OCI-LY7 (cell line): ENCODE results near the gene EXOSC10. TPM values are rescaled to one million over a fixed set of nuclear protein-coding genes. Genes with fewer than 3 reads are reported as not detected.

Source experiments
- BruUV-seq: library from RNA; stranded (reverse); fragments of 400-500 nt; replicated peaks from 2 replicates; lab custom pipeline; 2021; lab: Mats Ljungman, UMichigan
- CTCF ChIA-PET: fragments of 300-600 bp; sonication (Branson Sonifier 250); formaldehyde crosslinking; loops from one replicate; lab custom pipeline; 2022; ENCODE audit warnings: antibody characterized with exemption; ENCODE audit not compliant: unreplicated experiment; lab: Charles Lee
- POLR2A ChIA-PET: fragments of 300-600 bp; sonication (Branson Sonifier 250); formaldehyde crosslinking; loops from one replicate; lab custom pipeline; 2022; ENCODE audit warnings: antibody characterized with exemption; lab: Charles Lee
- DNase-seq: peaks from one replicate; pipeline ENCODE4 v3.0.0-alpha.2; 2015; ENCODE audit warnings: low spot score
- H2AFZ ChIP-seq: fragments of 200-600 bp; sonication (generic), shearing (Covaris generic); 2 replicates; pipeline ENCODE4 v1.6.1; 2014; ENCODE audit warnings: mild to moderate bottlenecking, antibody characterized with exemption, low read length, moderate library complexity
- H3K27ac ChIP-seq: fragments of 200-600 bp; sonication (generic); 2 replicates; pipeline ENCODE4 v1.5.1; 2014; ENCODE audit warnings: mixed run types, low read depth, mild to moderate bottlenecking, moderate library complexity, low read length, inconsistent platforms; ENCODE audit not compliant: poor library complexity, severe bottlenecking
- H3K36me3 ChIP-seq: fragments of 200-600 bp; sonication (generic); 2 replicates; pipeline ENCODE4 v1.6.1; 2014; ENCODE audit warnings: mild to moderate bottlenecking, antibody characterized with exemption, low read length, moderate library complexity, mixed read lengths; ENCODE audit not compliant: insufficient read depth
- H3K4me1 ChIP-seq: fragments of 200-600 bp; sonication (generic); 2 replicates; pipeline ENCODE4 v1.5.1; 2014; ENCODE audit warnings: mild to moderate bottlenecking, low read length; ENCODE audit not compliant: insufficient read depth, poor library complexity, severe bottlenecking
- H3K4me2 ChIP-seq: fragments of 200-600 bp; sonication (generic); 2 replicates; pipeline ENCODE4 v1.6.1; 2014; ENCODE audit warnings: mild to moderate bottlenecking, low read length
- H3K4me3 ChIP-seq: fragments of 200-600 bp; sonication (generic); 2 replicates; pipeline ENCODE4 v1.5.1; 2014; ENCODE audit warnings: mild to moderate bottlenecking, low read depth, low read length; ENCODE audit not compliant: poor library complexity, severe bottlenecking
- H3K79me2 ChIP-seq: fragments of 200-600 bp; sonication (generic); 2 replicates; pipeline ENCODE4 v1.6.1; 2016; ENCODE audit warnings: low read depth, mild to moderate bottlenecking, low read length, moderate library complexity, mixed read lengths; ENCODE audit not compliant: insufficient read depth
- H3K9me2 ChIP-seq: fragments of 200-600 bp; sonication (generic); 2 replicates; pipeline ENCODE4 v1.6.1; 2016; ENCODE audit warnings: mild to moderate bottlenecking, low read length, mixed read lengths; ENCODE audit not compliant: insufficient read depth
- H3K9me3 ChIP-seq: fragments of 200-600 bp; sonication (generic); 2 replicates; pipeline ENCODE4 v1.6.1; 2014; ENCODE audit warnings: mild to moderate bottlenecking, mixed run types, low read length, mixed read lengths
- H4K20me1 ChIP-seq: fragments of 200-600 bp; sonication (generic); 2 replicates; pipeline ENCODE4 v1.6.1; 2014; ENCODE audit warnings: mild to moderate bottlenecking, antibody characterized with exemption, low read length, moderate library complexity, mixed read lengths; ENCODE audit not compliant: insufficient read depth
- CTCF ChIP-seq: fragments of 200-600 bp; sonication (generic); conservative IDR thresholded peaks from 2 replicates; pipeline ENCODE4 v1.5.1; 2014; ENCODE audit warnings: mild to moderate bottlenecking, antibody characterized with exemption, low read length, moderate library complexity, mixed read lengths
- EZH2phosphoT487 ChIP-seq: fragments of 200-600 bp; sonication (generic); IDR thresholded peaks from 2 replicates; pipeline ENCODE4 v1.6.1; 2018; ENCODE audit warnings: low read depth, borderline replicate concordance, mild to moderate bottlenecking, mixed run types, antibody characterized with exemption, low read length, moderate library complexity, mixed read lengths
- intact Hi-C: fragments of 100-400 bp; cut with micrococcal nuclease; formaldehyde crosslinking; loops from one replicate; pipeline ENCODE4 v1.10.0; 2022; ENCODE audit not compliant: unreplicated experiment
- total RNA-seq, 2 experiments: library from RNA; depleted of rRNA in 1 of 2; stranded (reverse); fragments of >200 nt in 1 of 2; shearing (Covaris generic) in 1 of 2; gene quantifications; 2 replicates each; pipeline ENCODE4 v1.2.3, GENCODE V29; 2014 to 2022

EXOSC10 gene
- total RNA-seq, 2 experiments from 2014 or later = 75.1 to 91.9 TPM

DNA sequence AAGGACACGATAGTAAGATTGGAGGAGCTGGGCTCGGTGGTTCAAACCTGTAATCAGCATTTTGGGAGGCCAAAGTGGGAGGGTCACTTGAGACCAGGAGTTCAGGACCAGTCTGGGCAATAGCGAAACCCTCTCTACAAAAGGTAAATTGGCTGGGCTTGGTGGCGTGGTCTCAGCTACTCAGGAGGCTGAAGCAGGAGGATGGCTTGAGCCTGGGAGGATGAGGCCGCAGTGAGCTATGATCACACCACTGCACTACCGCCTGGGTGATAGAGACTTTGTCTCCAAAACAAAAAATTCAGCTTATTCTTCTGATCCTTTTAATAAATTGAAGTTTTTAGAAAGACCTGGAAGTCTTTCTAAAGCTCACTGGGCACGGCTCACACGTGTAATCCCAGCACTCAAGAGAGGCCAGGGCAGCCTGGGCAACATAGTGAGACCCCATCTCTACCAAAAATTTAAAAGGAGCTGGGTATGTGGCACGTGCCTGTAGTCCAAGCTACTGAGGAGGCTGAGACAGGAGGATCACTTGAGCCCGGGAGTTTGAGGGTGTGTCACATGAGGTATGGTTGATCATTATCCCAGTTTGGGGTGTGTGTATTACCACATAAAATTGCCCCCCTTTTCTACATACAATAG, 67.9 kb downstream of the EXOSC10 start:
- TF ChIP-seq EZH2phosphoT487 (no peak), CTCF (no peak)
- Histone ChIP-seq H3K27ac (no peak overlapping the region), H3K4me1 (no peaks in the 10 kb centered on the region), H3K4me2 (no peak overlapping the region), H3K79me2 (no peaks in the 10 kb centered on the region), H3K4me3 (no peak overlapping the region), H2AFZ (no peak overlapping the region), H3K9me2 (no peaks in the 10 kb centered on the region), H3K36me3 (peaks cover 31% of the 10 kb centered on the region), H4K20me1 (no peaks in the 10 kb centered on the region), H3K9me3 (no peaks in the 10 kb centered on the region)
- no TSS peak for BruUV-seq
- POLR2A ChIA-PET = no interaction called here
- intact Hi-C loops = loop anchor here (10.0 kb wide), 1 partner anchor 213 kb away; no protein-coding TSS in a partner anchor
- DNase-seq = no peak
- CTCF ChIA-PET = no interaction called here

GRCh38 chr1:11030865-11031264, 68.8 kb downstream of the EXOSC10 start:
- Histone ChIP-seq H3K4me3 (no peak overlapping the region), H3K36me3 (peaks cover 40% of the 10 kb centered on the region), H4K20me1 (peaks cover 4% of the 10 kb centered on the region; the same call in 1 of the 2 replicates), H3K9me2 (no peaks in the 10 kb centered on the region), H2AFZ (no peak overlapping the region), H3K4me1 (no peaks in the 10 kb centered on the region), H3K27ac (no peak overlapping the region), H3K4me2 (no peak overlapping the region), H3K79me2 (no peaks in the 10 kb centered on the region; the same call in 1 of the 2 replicates), H3K9me3 (no peaks in the 10 kb centered on the region)
- POLR2A ChIA-PET = no interaction called here
- TF ChIP-seq EZH2phosphoT487 (no peak), CTCF (no peak)
- no peak for DNase-seq
- intact Hi-C loops = loop anchor here (10.0 kb wide), 1 partner anchor 214 kb away; no protein-coding TSS in a partner anchor
- CTCF ChIA-PET = no interaction called here
- BruUV-seq = no TSS peak

- BruUV-seq = no TSS peak
Measured at GRCh38 chr1:11028018-11028417, 71.7 kb downstream of the EXOSC10 start.

More at GRCh38 chr1:11028018-11028417, 71.7 kb downstream of the EXOSC10 start:
- Histone ChIP-seq H3K9me3 (no peaks in the 10 kb centered on the region), H3K9me2 (no peaks in the 10 kb centered on the region), H3K4me2 (no peak overlapping the region), H3K79me2 (no peaks in the 10 kb centered on the region; the same call in 1 of the 2 replicates), H3K27ac (no peak overlapping the region), H4K20me1 (peaks cover 9% of the 10 kb centered on the region; the same call in 1 of the 2 replicates), H3K4me1 (no peaks in the 10 kb centered on the region), H3K36me3 (peaks cover 68% of the 10 kb centered on the region), H3K4me3 (no peak overlapping the region), H2AFZ (no peak overlapping the region)
- TF ChIP-seq EZH2phosphoT487 = no peak
- intact Hi-C loops = no loop called here
- ChIA-PET CTCF (no interaction called here), POLR2A (no interaction called here)
- DNase-seq = no peak
